Bladder microvascular endothelial cell (primary cell): ENCODE measurements around the gene PABPC5. TPM values are rescaled to one million over a fixed set of nuclear protein-coding genes. Genes with fewer than 3 reads are reported as not detected.

Source experiments
- total RNA-seq: library from RNA; depleted of rRNA; stranded (reverse); fragments of >200 nt; gene quantifications from 2 replicates; pipeline ENCODE4 v1.2.3, GENCODE V29; 2014

PABPC5 gene
- 0.49 and 0.94 TPM in 2 replicates for total RNA-seq

GRCh38 chrX:91434351-91435168, at the start of gene PABPC5:
PABPC5 (plus strand) TSS chrX:91434839; CDS start chrX:91435578, 739 bp downstream.

